ENCODE measurements around the gene DGLUCY. TPM values are rescaled to one million over a fixed set of nuclear protein-coding genes. Genes with fewer than 3 reads are reported as not detected.

Gene DGLUCY
- total and polyA plus RNA-seq, 2 donors (not counting 1 experiment from before 2014, with no cell fraction given): 91.5 to 103 TPM

DNA sequence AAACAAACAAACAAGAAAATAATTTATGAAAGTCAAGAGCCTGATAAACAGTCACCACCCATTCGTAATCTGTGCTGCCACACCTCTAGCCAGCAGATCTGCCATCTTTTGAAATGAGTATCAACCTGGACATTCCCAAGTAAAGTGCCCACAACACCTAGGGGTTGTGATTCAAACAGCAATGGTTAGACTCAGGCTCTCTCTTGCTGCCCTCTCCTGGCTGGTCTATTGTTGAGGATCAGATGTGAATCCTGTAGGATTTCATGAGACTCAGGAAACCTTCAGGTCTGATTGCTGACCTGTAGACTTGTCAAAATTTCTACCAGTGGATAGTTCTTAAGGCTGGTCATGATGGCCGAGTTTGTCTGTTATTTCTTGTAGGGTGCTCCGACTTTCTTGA, 26.8 kb downstream of the DGLUCY start:
- DNase-seq (no peak), ATAC-seq (ENCODE audit: low read depth) (no peak)
- ChIA-PET POLR2A (interaction anchor here (0.7 kb wide), 1 partner anchor 23 kb away, joined by 3 read pairs; no protein-coding TSS in a partner anchor), CTCF (interaction anchor here (0.7 to 2.4 kb wide), 5 partner anchors 11 to 238 kb away, joined by 3 to 8 read pairs (median 3); no protein-coding TSS in a partner anchor)
- H3K27me3 Mint-ChIP-seq: no peaks in the 10 kb centered on the region
- no peak overlapping the region for H3K4me3 Mint-ChIP-seq
- Histone ChIP-seq H2AFZ (ENCODE audit: insufficient read depth, low read depth, low read length, poor library complexity, severe bottlenecking) (no peak overlapping the region), H3K27ac (ENCODE audit: low read length in 2 of 2) (no peak overlapping the region), H3K36me3 (replicated peaks in 1 of 2; ENCODE audit: control extremely low read depth in 1 of 2, control insufficient read depth in 1 of 2, extremely low read depth in 1 of 2, insufficient read depth in 2 of 2, low read length in 1 of 2) (peaks cover 0 to 23% of the 10 kb centered on the region in 2 experiments), H3K9me3 (ENCODE audit: control extremely low read depth in 1 of 3, control insufficient read depth in 2 of 3, insufficient read depth in 1 of 3, low read length in 2 of 3) (no peaks in the 10 kb centered on the region), H3K4me2 (replicated peaks; ENCODE audit: low read depth, low read length, poor library complexity, severe bottlenecking) (no peak overlapping the region), H4K20me1 (ENCODE audit: control insufficient read depth, insufficient read depth, low read length, poor library complexity, severe bottlenecking) (peaks cover 10% of the 10 kb centered on the region), H3K4me3 (ENCODE audit: control extremely low read depth in 1 of 5, extremely low read depth in 1 of 5, insufficient read depth in 1 of 5, low read depth in 2 of 5, low read length in 4 of 5) (no peak overlapping the region), H3K27me3 (replicated peaks in 1 of 4; ENCODE audit: control extremely low read depth in 1 of 4, control insufficient read depth in 3 of 4, insufficient read depth in 4 of 4, low read length in 3 of 4) (no peaks in the 10 kb centered on the region), H3K4me1 (ENCODE audit: control insufficient read depth in 2 of 2, insufficient read depth in 2 of 2, low read length in 2 of 2) (peaks cover 12 to 21% of the 10 kb centered on the region in 2 donors), H3K9ac (ENCODE audit: low read length) (no peak overlapping the region), H3K79me2 (ENCODE audit: control insufficient read depth, insufficient read depth, low read length) (peaks cover 61% of the 10 kb centered on the region)
- TF ChIP-seq, protein P1, sequence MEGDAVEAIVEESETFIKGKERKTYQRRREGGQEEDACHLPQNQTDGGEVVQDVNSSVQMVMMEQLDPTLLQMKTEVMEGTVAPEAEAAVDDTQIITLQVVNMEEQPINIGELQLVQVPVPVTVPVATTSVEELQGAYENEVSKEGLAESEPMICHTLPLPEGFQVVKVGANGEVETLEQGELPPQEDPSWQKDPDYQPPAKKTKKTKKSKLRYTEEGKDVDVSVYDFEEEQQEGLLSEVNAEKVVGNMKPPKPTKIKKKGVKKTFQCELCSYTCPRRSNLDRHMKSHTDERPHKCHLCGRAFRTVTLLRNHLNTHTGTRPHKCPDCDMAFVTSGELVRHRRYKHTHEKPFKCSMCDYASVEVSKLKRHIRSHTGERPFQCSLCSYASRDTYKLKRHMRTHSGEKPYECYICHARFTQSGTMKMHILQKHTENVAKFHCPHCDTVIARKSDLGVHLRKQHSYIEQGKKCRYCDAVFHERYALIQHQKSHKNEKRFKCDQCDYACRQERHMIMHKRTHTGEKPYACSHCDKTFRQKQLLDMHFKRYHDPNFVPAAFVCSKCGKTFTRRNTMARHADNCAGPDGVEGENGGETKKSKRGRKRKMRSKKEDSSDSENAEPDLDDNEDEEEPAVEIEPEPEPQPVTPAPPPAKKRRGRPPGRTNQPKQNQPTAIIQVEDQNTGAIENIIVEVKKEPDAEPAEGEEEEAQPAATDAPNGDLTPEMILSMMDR (IDR thresholded peaks at IDR 0.05): no peak
- no peak for TF ChIP-seq EZH2 (IDR thresholded peaks at IDR 0.05; ENCODE audit: borderline replicate concordance, insufficient read depth, low read depth, low read length, poor library complexity, severe bottlenecking)
- H3K27ac Mint-ChIP-seq: peak overlapping the region; percentile 67
- intact Hi-C loops (cut with micrococcal nuclease): no loop called here
- peaks cover 44% of the 10 kb centered on the region for H3K4me1 Mint-ChIP-seq
- no peaks in the 10 kb centered on the region for H3K9me3 Mint-ChIP-seq (ENCODE audit: insufficient read depth)
- WGBS (ENCODE audit: insufficient coverage): no CpG with 5 or more reads among the region's 3 CpGs

DNA sequence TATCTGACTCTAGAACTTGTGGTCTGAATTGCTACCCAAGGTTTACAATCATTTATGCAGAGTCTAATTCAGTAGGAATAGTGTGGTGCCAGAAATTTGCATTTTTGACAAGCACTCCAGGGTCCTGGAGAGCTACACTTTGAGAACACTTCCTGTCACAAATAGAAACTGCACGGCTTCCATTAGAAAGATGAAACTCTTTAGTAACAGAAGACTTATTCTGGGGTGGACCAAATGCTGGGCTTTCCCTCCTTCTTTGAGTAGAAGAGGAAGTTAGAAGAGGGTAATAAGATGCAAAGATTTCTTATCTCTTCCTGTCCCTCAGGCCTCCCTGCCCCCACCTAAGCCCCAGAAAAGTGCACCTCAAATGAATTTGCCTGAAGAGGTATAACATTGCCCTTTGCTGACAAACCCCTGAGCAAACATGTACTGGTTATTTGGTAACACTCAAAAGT, 28.4 kb downstream of the DGLUCY start:
- DNase-seq: peak; percentile 79
- Mint-ChIP-seq H3K9me3 (ENCODE audit: insufficient read depth) (no peaks in the 10 kb centered on the region), H3K27ac (peak overlapping the region; percentile 81), H3K4me3 (peak overlapping the region; percentile 49), H3K4me1 (peaks cover 44% of the 10 kb centered on the region), H3K27me3 (no peaks in the 10 kb centered on the region)
- peaks cover 59% of the 10 kb centered on the region for H3K79me2 ChIP-seq (ENCODE audit: control insufficient read depth, insufficient read depth, low read length)
- peak overlapping the region; percentile 8 for H3K9ac ChIP-seq (ENCODE audit: low read length)
- TF ChIP-seq EZH2 (IDR thresholded peaks at IDR 0.05; ENCODE audit: borderline replicate concordance, insufficient read depth, low read depth, low read length, poor library complexity, severe bottlenecking): no peak
- TF ChIP-seq, protein P1 (IDR thresholded peaks at IDR 0.05): no peak
- H3K36me3 ChIP-seq (replicated peaks in 1 of 2; ENCODE audit: control extremely low read depth in 1 of 2, control insufficient read depth in 1 of 2, extremely low read depth in 1 of 2, insufficient read depth in 2 of 2, low read length in 1 of 2): peaks cover 0 to 34% of the 10 kb centered on the region in 2 experiments
- H4K20me1 ChIP-seq (ENCODE audit: control insufficient read depth, insufficient read depth, low read length, poor library complexity, severe bottlenecking): no peaks in the 10 kb centered on the region
- peak overlapping the region; percentile 45 for H2AFZ ChIP-seq (ENCODE audit: insufficient read depth, low read depth, low read length, poor library complexity, severe bottlenecking)
- ChIA-PET CTCF (interaction anchor here (0.7 to 1.3 kb wide), 4 partner anchors 30 to 240 kb away, joined by 3 to 5 read pairs (median 4); no protein-coding TSS in a partner anchor), POLR2A (interaction anchor here (0.7 kb wide), 1 partner anchor 81 kb away, joined by 3 read pairs; the partner anchor contains the start of gene RPS6KA5)
- H3K27me3 ChIP-seq (replicated peaks in 1 of 4; ENCODE audit: control extremely low read depth in 1 of 4, control insufficient read depth in 3 of 4, insufficient read depth in 4 of 4, low read length in 3 of 4): no peaks in the 10 kb centered on the region
- H3K4me3 ChIP-seq (ENCODE audit: control extremely low read depth in 1 of 5, extremely low read depth in 1 of 5, insufficient read depth in 1 of 5, low read depth in 2 of 5, low read length in 4 of 5): peak overlapping the region in 2 of 5 experiments; percentile 20 to 45
- intact Hi-C loops (cut with micrococcal nuclease): loop anchor here (1.0 to 2.0 kb wide), 2 partner anchors 27 to 82 kb away; partner anchors contain the start of genes DGLUCY and RPS6KA5
- WGBS (ENCODE audit: insufficient coverage): no CpG with 5 or more reads among the region's 1 CpG
- peaks cover 12 to 21% of the 10 kb centered on the region in 2 donors for H3K4me1 ChIP-seq (ENCODE audit: control insufficient read depth in 2 of 2, insufficient read depth in 2 of 2, low read length in 2 of 2)
- H3K9me3 ChIP-seq (ENCODE audit: control extremely low read depth in 1 of 3, control insufficient read depth in 2 of 3, insufficient read depth in 1 of 3, low read length in 2 of 3): no peaks in the 10 kb centered on the region
- peak overlapping the region; percentile 58 for H3K4me2 ChIP-seq (replicated peaks; ENCODE audit: low read depth, low read length, poor library complexity, severe bottlenecking)
- H3K27ac ChIP-seq (ENCODE audit: low read length in 2 of 2): peak overlapping the region; percentile 59 to 80
- peak; percentile 86 for ATAC-seq (ENCODE audit: low read depth)
